Measurements from ENCODE around the gene SEMA5B.

DNA sequence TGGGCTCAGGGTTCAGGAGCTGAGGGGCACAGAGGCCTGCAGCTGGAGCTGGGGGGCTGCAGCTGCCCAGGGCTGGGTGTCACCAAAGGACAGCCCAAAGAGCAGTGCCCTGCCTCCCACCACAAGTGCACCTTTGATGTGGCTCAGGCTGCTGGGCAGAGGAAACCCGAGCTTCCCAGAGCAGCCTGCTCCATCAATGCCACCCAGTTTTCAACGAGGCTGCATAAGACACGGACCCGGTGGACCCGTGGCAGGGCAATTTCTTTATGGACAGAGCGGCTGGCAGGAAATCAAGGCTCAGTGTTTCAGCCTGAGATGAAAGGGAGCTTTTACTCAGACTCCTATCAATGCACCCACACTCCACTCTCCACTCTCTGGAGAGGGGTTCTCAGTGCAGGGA is 18.7 kb downstream of the SEMA5B start:
- no peak for TF ChIP-seq FOXM1 (IDR thresholded peaks at IDR 0.05; ENCODE audit: borderline replicate concordance)
- TF ChIP-seq SP1 (IDR thresholded peaks at IDR 0.05) = no peak
- no peak for TF ChIP-seq NFRKB (IDR thresholded peaks at IDR 0.05)
- TF ChIP-seq FOXK2 (IDR thresholded peaks at IDR 0.05) = no peak
- TF ChIP-seq ARNT (IDR thresholded peaks at IDR 0.05) = no peak
- no peak for TF ChIP-seq SUZ12 (IDR thresholded peaks at IDR 0.05)

Measured in HEK293T (cell line).